Liver (tissue), 3 donors: ENCODE measurements around the gene HENMT1.

Source experiments
- TF ChIP-seq, protein P1 (sequence below): IDR thresholded peaks from 2 replicates; pipeline ENCODE4 v1.6.1; 2016; ENCODE audit warnings: antibody characterized with exemption
- TF ChIP-seq, protein P2 (sequence below): fragments of 150-350 bp; IDR thresholded peaks from 2 replicates; pipeline ENCODE4 v1.5.1; 2017; ENCODE audit warnings: improper control_type of control experiment, low read depth, low read length; ENCODE audit not compliant: missing input control
- donor health status: healthy.
- donor health status: healthy.

DNA sequence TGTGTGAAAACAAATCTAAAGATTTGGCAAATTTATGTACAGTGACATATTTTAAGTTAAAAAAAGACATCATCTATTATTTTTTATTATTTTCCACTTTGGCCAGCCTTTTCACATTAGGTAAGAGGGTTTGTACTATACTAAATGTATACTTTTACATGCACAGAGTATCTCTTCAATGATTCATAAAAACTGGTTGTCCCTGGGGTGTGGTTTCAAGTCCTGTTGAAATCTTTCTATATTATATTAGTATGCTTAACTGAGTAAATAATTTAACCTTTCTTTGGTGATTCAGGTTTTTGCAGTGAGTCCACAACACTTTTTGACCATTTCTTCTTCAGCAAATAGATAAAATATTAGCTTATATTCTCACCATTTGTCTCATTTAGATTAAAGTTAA lies 55.3 kb downstream of the HENMT1 start:
- TF ChIP-seq, protein P1, sequence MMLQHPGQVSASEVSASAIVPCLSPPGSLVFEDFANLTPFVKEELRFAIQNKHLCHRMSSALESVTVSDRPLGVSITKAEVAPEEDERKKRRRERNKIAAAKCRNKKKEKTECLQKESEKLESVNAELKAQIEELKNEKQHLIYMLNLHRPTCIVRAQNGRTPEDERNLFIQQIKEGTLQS, result no peak
- TF ChIP-seq, protein P2, sequence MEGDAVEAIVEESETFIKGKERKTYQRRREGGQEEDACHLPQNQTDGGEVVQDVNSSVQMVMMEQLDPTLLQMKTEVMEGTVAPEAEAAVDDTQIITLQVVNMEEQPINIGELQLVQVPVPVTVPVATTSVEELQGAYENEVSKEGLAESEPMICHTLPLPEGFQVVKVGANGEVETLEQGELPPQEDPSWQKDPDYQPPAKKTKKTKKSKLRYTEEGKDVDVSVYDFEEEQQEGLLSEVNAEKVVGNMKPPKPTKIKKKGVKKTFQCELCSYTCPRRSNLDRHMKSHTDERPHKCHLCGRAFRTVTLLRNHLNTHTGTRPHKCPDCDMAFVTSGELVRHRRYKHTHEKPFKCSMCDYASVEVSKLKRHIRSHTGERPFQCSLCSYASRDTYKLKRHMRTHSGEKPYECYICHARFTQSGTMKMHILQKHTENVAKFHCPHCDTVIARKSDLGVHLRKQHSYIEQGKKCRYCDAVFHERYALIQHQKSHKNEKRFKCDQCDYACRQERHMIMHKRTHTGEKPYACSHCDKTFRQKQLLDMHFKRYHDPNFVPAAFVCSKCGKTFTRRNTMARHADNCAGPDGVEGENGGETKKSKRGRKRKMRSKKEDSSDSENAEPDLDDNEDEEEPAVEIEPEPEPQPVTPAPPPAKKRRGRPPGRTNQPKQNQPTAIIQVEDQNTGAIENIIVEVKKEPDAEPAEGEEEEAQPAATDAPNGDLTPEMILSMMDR, result no peak
